ENCODE measurements around the gene GARIN5A.

GRCh38 chr19:50500753-50501151 lies 24.1 kb upstream of the GARIN5A start:
- TF ChIP-seq EZH2 (IDR thresholded peaks at IDR 0.05; ENCODE audit: low read depth) = no peak
- no peak for TF ChIP-seq CTCF (conservative IDR thresholded peaks at IDR 0.05)

All from PC-9 (cell line).